OCI-M2 (cell line): ENCODE measurements around the gene AGR2.

Experiments used
- DNase-seq: peaks from one replicate; lab custom pipeline; 2025; ENCODE audit not compliant: unreplicated experiment; lab: John Stamatoyannopoulos, UW

AGR2 gene

DNA sequence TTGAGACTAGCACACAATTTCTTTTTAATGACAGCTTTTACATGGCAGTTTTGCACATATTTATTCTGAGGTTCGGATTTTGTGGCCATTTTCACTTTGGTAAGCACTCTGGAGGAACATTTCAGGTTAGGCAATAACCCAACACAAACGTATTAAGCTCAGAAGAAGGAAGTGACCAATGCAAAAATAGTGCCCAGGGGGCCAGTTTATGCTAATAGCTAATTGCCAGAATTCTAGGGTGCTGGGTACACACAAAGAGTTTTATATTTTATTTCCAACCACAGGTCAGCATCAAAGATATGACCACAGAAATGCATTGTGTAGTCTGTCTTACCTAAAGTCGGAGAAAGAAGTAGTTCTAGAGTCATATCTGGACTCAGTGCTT, 8.4 kb upstream of the AGR2 start:
- DNase-seq: no peak

DNA sequence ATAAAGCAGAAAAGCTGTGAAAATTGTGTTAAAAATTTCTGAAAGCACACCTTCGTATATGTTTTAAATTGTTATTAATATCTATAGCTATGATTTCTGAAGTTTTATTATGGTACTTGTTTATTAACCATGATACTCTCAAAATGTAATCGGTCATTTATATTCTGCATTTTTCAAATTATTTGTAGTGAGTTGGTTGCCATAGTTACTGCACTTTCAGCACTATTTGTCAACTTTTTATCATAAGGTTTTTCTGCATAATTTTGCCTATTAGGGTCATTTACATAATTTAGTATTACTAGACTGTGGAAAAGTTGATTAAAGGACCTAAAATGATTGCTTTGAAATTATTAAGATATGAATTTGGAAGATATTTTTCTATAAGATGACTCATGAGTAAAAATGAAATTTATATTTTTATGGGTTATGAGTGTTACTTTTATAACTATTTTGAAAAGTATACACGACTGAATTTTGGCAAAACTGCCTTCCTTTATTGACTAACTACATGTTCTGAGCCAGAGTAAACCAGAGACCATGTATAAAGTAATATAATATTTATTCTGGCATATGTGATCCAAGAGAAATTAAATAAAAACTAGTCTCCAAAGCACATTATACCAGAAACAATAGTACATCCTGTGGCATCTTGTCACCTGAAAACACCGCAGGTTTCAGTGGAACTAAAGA, 7.9 kb upstream of the AGR2 start:
- no peak for DNase-seq

DNA sequence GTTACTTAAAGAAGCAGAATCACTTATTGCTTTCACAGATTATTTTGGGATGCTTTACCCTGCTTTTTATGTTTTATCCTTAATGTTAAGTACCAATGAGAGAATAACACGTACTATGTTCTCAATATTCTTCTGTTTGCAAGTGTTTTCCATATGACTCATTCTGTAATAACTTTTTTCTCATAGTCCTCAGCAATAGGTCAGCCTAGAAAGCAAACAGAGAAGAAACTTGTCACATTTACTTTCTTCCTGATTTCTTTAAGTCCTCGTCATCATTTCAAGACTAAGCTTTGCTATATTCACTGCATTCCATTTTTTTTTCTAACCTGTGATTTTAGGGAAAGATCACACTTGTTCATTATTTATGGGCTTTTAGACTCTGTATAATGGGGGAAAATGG, 6.8 kb upstream of the AGR2 start:
- no peak for DNase-seq

DNA sequence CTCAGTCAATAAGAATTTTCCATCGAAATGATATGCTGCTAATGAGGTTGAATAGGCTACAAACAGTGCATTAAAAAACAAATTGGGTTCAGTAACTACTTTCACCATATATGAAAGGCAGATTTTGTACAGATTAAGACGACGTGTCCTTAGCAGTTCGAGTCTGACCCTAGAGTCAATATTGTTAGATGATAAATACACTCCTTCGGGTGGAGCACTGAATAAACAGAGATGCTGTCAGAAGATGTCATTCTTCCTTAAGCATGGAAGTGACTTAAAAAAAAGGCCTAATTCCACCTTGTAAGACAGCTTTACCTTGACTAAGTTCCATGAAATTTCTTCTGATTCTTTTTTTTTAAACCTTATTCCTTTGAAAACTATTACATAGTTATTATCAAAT, 5.8 kb upstream of the AGR2 start:
- DNase-seq: no peak

DNA sequence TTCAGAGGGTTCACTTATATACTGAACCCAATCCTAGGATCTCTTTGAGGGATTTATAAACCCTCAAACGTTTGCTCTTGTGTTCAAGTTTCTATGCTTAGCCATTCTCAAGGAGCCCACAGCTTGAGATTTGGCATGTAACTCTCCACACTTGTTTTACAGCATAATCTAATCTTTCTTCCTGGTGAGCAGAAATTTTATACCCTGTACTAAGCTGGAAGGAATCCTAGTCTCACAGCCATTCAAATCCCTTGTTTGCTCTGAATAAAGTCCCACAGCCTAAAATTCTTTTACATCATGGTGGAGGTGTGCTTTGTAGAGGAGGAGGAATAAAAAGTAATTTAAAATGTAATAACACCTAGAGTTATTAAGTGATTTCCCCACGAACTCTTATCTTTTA, 5.3 kb upstream of the AGR2 start:
- DNase-seq: no peak

DNA sequence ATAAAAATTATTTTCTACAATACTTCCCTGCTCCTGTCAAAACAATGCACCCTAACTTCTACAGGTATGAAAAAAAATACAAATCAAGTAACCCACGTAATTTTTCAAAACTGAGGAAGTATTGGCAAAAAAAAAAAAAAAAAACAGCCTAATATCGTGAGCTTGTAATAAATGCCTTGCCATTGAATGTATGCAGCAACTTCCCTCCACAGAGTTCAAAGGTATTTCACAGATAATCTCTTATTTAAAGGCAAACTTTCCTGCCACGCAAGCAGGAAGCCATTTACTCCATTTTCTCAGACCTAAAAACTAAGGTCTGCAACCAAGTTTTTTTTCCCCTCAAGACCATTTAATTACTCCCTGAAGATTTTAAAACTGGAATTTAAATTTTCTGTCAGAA, 642 bp upstream of the AGR2 start:
- DNase-seq: no peak

DNA sequence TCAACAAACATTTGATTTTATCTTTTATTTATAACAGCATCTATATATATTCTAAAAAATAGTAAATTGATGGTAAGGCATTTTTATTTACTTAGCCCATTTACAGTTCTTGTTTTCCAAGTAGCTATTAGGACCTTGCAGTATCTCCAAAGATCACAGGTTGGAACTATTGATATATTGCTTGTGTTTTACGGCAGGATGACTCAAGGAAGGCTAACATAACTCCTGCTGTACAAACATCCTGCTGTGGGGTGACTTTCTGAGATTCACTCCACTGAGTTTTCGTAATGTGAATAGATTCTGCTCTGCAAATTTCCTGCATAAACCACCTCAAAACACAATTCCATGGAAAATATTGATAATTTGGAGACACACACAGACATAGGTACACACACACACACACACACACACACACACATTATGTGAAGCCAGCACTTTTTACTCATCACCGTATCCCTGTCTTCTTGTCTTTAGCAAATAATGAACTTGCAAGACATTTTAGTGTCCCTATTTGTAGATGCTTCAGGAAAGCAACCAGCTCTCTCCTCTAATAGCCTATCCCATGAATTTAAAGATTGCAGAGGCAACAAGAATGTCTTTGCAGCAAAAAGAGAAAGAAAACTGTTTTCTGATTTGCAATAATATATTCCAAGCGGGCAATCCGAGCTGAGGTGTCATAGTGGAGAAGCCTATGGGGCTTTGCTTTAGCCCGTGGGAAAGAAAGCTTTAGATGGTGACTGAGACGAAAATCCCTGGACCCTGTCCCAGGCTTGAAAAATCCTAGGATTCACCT, 722 bp downstream of the AGR2 start:
- DNase-seq: no peak

DNA sequence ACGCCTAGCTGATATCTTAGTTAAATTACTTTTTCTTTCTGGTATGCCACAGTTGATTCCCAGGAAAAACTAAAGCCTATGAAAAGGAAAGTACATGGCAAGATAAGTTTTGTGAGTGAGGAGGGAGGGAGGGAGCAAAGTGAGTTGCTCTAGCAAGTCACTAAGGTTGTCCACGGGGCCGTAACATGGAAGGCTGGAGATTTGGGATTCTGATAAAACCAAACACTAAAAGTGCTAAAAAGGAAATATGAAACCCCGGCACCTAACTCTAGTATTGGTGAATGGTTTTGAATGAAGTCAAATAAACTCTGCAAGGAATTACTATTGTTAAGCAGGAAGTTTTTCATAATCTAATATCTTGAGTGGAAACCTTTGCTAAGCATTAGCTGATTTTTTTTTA, 1.7 kb downstream of the AGR2 start:
- DNase-seq: no peak

DNA sequence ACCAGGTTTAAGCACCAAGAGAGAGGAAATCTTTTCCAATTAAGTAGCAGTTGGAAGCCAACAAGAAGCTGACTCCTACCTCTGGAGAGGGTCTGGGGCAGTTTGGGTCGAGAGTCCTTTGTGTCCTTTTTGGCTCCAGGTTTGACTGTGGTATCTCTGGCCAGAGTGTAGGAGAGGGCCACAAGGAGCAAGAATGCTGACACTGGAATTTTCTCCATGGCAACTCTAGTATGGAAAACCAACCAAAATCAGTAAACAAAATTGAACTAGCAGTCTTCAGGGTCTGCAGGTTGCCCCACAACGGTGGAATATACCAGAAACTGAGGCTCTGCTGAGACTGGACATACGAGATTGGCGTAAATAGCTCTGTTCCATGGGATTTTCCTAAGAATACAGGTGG, 3.2 kb downstream of the AGR2 start:
- no peak for DNase-seq

DNA sequence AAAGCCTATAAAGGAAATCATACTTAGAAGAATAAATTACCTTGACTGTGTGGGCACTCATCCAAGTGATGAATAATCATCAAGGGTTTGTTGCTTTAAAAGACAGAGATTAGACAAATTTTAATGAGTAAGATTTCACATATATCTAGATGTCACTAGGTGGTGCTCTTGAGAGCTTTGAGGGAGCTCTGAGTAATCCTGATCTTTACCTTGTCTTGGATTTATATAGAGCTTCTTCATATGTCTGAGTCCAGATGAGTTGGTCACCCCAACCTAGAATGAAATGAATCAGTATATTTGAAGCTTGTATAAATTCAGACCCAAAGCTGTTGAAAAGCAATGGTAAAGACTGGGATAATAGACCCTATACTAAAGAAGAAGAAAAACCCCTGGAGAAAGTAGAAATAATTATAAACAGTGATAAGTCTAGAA, 3.7 kb downstream of the AGR2 start:
- no peak for DNase-seq

DNA sequence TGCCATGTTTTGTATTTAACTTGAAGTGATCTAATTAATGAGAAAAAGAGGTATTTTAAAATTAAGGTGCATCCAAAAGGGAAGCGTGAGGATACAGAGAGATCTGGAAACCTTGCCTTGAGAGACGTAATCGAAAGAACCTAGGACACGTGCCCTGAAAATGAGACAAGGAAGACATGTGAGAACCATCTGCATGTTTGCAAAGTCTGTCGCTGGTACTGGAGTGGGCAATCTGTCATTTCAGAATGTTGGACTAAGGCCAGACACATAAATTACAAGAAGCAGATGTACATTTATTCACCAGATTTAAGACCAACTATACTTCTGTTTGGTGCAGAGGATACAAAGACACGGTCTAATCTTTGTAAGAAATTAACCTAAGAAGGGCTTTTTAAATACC, 9.2 kb downstream of the AGR2 start:
- no peak for DNase-seq

DNA sequence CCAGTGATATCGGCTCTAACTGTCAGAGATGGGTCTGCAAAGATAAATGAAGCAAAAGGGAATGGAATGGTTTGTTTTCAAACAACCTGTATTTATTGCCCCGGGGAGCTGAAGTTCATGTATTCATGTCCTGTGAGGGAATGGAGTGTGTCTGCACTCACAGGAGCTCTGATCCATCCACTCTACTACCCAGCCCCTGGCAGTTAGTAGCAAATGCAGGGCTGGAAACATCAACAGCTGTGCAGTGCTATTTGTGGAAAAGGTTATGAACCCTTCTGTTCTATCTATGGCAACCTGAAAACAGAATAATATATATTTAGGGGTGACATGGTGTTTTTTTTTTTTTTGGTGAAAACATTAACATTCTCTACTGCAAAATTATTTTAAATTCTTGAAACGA, 9.8 kb downstream of the AGR2 start:
- no peak for DNase-seq

DNA sequence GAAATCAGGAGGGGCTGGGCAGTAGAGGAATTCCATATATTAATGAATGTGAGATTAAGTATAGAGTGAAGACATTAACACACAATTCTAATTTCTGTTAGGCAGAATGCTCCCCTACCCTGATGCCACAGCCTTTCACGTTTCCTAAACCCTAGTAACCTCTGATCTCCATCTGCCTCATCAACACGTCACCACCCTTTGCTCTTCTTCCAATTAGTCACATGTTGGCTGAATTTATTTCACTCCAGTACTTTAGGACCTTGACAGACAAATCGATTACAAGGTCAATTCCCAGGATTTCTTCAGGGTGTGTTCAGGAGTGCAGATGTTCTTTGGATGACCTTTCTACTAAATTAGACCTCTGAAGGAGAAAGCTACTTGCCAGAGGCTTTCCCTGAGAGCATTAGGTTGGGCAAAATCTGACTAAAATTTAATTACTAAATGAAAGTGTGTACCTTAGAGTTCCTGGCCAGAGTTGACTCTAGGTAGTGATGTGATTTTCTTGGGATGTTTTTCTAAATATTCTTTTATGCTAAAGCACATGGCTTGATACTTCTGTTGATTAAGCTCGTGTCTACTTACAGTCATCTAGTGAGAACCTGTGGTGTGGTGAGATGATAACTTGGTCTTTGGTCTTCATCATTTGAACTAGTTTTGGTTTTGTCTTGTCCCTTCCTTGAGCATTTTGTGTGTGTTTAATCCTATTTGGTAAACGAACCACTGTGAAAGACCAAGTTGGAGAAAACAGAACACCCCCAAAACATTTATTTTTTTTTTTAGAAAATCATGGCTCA, 12.7 kb downstream of the AGR2 start:
- DNase-seq: no peak

DNA sequence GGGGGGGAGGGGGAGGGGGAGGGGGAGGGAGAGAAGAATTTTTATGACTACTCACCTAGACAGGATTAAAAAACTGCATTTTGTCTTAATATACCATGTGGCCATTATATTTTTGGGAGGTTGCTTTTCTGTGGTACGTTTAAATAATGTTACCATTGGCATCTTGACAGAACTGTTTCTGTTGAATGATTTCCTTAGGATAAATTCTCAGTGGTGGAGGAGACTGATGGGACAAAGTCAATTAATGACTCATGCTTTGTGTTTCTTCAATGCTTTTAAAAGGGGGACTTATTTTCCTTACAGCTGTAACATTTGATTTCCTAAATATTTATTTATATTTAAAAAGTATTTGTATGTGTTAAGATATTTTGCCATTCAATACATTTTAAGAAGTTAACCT, 13.7 kb downstream of the AGR2 start:
- DNase-seq: no peak

DNA sequence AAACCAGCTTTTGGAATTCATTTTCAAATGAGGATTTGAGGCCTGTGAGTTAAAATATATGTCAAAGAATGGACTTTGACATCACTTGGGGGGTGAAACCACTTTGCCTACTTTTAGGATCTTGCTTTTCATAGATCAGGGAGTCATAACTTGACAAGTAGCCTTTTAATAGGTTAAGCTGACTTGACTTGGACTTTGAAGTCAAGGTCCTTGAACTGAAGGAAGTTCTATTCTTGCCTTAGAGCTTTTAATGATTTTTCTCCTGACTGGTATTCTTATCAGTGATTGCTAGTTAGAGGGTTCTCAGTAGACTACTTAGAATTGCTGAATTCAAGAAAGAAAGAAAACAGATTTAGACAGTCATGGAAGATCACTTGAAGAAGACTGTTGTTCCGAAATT, 17.7 kb downstream of the AGR2 start:
- DNase-seq: no peak

DNA sequence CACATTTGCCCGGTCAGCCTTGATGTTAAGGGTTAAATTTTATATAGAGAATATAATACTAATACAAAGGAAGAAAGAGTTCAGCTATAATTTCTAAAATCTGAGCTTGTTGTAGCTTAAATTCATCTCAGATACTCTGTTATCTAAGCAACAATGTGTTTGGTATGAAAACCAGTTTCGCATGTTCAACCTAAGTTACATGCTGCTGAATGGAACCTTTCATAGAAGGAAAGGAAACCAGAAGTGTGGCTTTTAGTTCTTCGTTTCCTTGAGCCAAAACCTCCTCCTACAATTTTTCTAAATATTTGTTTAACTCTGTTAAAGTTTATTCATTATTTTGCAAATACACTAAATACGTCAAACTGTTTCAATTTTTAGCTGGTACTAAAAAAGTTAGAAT, 18.5 kb downstream of the AGR2 start:
- no peak for DNase-seq

DNA sequence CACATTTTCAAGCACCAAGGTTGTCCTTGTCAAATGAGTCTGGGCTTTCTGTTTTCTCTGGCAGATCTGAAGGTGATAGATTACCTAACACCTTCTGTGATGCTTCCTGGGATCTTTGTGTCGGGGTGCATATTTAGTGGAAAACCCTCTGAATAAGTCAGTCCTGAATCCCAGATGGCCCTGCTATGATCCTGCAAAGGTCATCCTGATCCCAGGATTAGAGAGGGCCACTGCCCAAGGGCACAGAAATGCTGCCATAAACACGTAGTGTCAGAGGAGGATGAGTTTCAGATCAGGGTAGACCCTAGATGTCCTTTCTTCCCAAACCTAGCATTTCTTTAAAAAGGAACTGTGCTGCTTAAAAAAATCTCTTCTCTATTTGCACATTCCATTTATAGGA, 19.0 kb downstream of the AGR2 start:
- DNase-seq: no peak

DNA sequence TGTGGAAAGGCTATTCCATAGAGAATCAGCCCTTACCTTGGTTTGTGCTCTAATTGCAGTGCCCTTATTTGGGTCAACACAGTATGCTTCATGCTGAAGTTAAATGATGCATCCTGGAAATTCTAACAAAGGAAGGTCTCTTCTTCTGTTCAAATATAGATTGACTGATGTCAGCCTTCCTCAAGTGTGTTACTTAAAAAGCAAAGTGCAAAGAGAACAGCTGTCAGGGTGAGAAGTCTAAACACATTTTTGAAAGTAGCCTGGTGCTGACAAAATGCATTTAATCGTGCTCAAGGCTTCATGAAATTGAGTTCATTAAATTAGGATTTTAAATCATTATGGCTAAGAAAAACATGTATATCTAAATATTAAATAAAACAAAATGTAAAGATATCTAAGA, 19.5 kb downstream of the AGR2 start:
- DNase-seq: no peak

DNA sequence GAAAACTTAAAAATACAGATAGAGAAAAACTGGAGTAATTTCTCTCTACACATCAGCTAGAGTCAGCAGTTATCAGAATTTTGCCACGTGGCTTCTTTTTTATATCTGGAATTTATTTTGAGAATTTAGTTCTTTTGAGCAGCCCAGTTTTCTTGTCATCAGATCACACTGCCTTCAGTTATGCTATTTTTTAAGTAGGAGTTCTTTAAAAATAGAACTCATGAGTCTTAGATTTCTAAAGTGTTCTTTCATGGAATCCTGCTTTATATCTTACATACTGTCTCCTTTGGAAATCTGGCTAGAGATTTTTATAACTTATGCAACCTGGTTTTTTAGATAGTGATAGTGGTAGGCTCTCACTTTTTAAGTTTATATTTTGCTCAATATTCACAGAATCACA, 24.2 kb downstream of the AGR2 start:
- DNase-seq: no peak

DNA sequence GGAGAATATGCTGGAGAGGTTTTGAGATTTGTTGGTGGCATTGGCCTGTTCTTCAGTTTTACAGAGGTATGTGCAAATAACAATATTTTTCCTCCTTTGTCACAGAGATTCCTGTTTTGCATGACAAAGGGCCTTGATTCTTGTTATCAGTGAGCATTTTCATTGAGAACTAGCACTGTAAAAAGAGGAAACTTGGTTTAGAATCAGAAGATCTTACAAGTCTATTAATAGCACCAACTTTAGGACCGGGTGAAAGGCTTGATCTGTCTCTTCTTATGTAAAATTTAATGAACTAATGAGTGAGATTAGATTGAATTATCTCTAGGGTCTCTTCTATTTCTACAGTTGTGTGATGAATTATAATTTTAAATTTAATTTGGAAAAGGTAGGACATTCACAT, 25.7 kb downstream of the AGR2 start:
- no peak for DNase-seq

DNA sequence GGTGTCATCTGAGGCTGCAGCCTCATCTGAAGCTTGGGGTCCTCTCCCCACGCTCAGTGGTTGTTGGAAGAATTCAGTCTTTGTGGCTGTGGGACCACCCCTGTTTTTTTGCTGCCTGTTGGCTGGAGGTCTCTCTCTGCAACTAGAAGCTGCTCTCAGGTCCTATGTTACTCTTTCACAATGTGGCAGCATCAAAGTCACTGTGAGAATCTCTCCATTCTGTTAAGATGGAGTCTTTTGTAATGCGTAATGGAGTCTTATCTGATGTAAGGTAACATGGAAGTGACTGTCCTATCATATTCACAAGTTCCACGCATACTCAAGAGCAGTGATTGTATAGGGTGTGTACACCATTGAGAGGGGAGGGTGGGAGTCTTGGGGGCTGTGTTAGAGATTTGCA, 26.3 kb downstream of the AGR2 start:
- no peak for DNase-seq

DNA sequence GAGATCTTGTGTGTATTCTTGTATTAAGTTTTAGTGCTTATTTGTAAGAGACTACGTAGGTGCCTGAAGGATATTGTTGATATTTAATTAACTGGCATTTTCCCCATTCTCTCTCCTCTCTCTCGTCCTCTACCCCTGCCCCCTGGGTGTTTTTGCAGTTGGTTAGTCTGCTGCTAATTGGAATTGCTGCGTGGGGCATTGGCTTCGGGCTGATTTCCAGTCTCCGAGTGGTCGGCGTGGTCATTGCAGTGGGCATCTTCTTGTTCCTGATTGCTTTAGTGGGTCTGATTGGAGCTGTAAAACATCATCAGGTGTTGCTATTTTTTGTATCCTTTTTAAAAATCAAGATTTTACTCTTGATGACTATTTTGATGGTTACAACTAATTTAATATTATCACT, 28.7 kb downstream of the AGR2 start:
- no peak for DNase-seq
